SK-N-SH treated with all-trans-retinoic acid at 6 μM for 48 hours (cell line): Measurements from ENCODE around the gene OR2T3.
"Not testable (repeated sequence)": the region's sequence is repeated elsewhere in the genome, so short reads cannot be mapped to it uniquely, and the experiment has no call there.

Experiments used
- ARNTL ChIP-seq: fragments of 450-650 bp; formaldehyde crosslinking; IDR thresholded peaks from 2 replicates; pipeline ENCODE4 v1.5.0; 2020; ENCODE audit warnings: low read depth, mild to moderate bottlenecking, moderate library complexity, borderline replicate concordance
- GLIS3 ChIP-seq: fragments of 250-450 bp; sonication (Bioruptor Pico); IDR thresholded peaks from 2 replicates; pipeline ENCODE4 v1.5.0; 2020; ENCODE audit warnings: mild to moderate bottlenecking, moderate library complexity
- SNAI2 ChIP-seq: fragments of 250-450 bp; sonication (Bioruptor Pico); IDR thresholded peaks from 2 replicates; pipeline ENCODE4 v1.5.0; 2020; ENCODE audit warnings: mild to moderate bottlenecking, moderate library complexity
- ZFP30 ChIP-seq: fragments of 450-650 bp; formaldehyde crosslinking; IDR thresholded peaks from 2 replicates; pipeline ENCODE4 v1.5.0; 2022; ENCODE audit warnings: mild to moderate bottlenecking, moderate library complexity
- TF ChIP-seq, protein P1 (sequence below): fragments of 250-450 bp; sonication (Bioruptor Pico); IDR thresholded peaks from 2 replicates; pipeline ENCODE4 v1.5.1; 2021; ENCODE audit warnings: mild to moderate bottlenecking, moderate library complexity

DNA sequence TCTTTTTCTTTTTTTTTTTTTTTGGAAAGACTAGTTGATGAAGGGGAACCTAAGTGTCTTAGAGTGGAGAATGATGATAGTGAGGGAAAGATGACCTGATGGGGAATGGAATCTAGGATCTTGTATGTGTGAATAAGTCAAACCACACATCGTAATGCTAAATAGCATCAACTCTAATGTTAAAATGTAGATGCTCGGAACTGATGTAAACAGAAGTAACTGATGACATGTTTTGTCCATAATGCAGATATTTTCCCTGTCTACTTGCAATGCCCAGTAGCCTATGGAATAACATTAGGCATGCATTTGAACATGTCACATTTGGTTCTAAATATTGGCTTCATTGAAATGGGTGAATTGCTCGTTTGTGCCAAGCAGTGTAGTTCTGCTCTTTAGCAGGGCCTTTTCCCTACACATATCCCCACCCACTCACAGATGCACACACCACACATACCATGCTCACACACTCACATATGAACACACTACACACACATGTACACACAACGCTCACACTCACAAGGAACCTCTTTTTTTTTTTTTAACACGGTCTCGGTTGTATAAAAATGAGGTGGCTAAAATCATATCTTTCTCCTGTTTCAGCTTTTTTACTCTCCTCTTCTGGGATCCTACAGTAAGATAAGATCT, 23.2 kb upstream of the OR2T3 start:
- TF ChIP-seq GLIS3, ZFP30, ARNTL, SNAI2 (CRISPR knock-in tag): not testable (repeated sequence)
- TF ChIP-seq, protein P1, sequence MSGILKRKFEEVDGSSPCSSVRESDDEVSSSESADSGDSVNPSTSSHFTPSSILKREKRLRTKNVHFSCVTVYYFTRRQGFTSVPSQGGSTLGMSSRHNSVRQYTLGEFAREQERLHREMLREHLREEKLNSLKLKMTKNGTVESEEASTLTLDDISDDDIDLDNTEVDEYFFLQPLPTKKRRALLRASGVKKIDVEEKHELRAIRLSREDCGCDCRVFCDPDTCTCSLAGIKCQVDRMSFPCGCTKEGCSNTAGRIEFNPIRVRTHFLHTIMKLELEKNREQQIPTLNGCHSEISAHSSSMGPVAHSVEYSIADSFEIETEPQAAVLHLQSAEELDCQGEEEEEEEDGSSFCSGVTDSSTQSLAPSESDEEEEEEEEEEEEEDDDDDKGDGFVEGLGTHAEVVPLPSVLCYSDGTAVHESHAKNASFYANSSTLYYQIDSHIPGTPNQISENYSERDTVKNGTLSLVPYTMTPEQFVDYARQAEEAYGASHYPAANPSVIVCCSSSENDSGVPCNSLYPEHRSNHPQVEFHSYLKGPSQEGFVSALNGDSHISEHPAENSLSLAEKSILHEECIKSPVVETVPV: not testable (repeated sequence)
